Measurements from ENCODE around the gene HIP1.
"Not testable (repeated sequence)": the region's sequence is repeated elsewhere in the genome, so short reads cannot be mapped to it uniquely, and the experiment has no call there.

Gene HIP1

DNA sequence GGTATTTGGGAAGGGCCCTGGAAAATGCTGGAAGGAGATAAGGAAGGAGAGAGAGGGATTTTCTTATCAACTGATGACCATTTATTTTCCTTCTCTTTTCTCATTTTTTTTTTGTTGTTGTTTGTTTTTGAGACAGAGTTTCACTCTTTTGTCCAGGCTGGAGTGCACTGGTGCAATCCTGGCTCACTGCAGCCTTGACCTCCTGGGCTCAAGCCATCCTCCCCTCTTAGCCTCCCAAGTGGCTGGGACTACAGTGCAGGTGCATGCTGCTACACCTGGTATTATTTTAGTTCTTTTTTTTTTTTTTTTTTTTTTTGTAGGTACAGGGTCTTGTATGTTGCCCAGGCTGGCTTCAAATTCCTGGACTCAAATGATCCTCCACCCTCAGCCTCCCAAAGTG lies 52.2 kb downstream of the HIP1 start:
- no peak for DNase-seq (ENCODE audit: low read depth in 3 of 3)

DNA sequence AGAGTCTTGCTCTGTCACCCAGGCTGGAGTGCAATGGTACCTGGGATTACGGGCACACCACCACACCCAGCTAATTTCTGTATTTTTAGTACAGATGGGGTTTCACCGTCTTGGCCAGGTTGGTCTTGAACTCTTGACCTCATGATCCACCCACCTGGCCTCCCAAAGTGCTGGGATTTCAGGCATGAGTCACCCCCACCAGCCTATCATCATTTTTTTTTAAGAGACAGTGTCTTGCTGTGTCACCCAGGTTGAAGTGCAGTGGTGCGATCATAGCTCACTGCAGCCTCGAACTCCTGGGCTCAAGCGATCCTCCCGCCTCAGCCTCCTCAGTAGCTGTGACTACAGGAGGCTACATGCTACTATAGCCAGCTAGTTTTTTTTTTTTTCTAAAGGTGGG lies 56.7 kb downstream of the HIP1 start:
- not testable (repeated sequence) for DNase-seq (ENCODE audit: low read depth in 3 of 3)

DNA sequence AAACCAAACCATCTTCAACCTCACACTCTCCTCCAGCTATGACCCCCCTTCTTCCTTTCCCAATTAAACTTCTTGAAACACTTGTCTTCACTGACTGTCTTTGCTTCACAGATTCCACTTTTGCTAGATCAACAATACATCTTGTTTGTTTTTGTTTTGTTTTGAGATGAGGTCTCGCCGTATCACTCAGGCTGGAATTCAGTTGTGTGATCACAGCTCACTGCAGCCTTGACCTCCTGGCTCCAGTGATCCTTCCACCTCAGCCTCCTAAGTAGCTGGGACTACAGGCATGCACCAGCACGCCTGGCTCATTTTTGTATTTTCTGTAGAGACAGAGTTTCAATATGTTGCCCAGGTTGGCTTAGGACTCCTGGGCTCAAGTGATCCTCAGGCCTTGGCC lies 59.7 kb downstream of the HIP1 start:
- DNase-seq (ENCODE audit: low read depth in 3 of 3): no peak

DNA sequence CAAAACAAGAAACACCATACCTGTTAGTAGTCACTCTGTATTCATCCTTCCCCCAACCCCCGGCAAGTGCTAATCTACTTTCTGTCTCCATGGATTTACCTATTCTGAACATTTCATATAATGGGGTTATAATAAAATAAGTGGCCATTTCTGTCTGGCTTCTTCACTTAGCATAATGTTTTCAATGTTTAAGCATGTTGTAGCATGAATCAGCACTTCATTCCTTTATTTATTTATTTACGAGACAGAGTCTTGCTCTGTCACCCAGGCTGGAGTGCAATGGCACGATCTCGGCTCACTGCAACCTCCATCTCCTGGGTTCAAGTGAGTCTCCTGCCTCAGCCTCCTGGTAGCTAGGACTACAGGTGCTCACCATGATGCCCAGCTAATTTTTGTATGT lies 69.2 kb downstream of the HIP1 start:
- no peak for DNase-seq (ENCODE audit: low read depth in 3 of 3)

DNA sequence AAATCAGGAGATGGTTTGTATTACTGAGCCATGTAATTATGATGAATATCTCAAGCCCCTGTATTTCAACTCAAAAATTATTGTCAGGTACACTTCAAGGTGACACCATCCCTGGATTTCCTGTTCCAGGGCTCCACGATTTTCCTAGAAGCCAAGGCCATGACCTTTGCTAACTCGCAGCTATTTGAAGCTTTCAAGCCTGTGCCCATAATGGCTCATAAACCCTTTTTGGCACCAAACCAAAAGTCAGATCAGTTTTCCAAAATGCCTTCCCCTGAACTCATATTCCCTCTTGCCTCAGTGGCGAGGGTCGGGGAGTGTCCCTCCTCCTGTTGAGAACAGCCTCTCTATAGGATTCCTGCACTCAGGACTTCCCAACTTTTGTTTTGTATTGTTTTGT lies 70.8 kb downstream of the HIP1 start:
- DNase-seq (ENCODE audit: low read depth in 3 of 3): no peak

DNA sequence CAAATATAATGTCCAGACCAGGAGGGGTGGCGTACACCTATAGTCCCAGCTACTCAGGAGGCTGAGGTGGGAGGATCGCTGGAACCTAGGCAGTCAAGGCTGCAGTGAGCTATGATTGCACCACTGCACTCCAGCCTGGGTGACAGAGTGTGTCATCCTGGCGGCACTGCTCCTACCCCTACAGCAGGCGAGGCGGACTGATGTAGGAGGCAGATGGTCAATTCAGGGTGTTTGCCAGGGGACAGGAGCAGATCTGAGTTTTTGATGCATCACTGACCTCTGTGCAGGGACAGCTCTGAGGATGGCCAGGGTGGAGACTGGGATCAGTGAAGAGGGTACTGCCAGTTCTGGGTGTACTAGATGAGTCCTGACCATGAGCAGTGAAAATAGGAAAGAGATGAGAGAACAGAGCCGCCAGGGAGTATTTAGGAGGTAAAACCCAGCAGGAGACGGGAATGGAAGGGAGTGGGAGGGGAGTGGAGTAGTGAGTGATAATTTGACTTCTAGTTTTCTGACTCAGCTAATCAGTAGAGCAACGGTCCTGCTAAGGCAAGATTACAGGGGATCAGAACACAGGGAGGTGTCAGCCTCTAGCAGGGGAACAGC lies 75.3 kb downstream of the HIP1 start:
- DNase-seq (ENCODE audit: low read depth in 3 of 3): no peak

DNA sequence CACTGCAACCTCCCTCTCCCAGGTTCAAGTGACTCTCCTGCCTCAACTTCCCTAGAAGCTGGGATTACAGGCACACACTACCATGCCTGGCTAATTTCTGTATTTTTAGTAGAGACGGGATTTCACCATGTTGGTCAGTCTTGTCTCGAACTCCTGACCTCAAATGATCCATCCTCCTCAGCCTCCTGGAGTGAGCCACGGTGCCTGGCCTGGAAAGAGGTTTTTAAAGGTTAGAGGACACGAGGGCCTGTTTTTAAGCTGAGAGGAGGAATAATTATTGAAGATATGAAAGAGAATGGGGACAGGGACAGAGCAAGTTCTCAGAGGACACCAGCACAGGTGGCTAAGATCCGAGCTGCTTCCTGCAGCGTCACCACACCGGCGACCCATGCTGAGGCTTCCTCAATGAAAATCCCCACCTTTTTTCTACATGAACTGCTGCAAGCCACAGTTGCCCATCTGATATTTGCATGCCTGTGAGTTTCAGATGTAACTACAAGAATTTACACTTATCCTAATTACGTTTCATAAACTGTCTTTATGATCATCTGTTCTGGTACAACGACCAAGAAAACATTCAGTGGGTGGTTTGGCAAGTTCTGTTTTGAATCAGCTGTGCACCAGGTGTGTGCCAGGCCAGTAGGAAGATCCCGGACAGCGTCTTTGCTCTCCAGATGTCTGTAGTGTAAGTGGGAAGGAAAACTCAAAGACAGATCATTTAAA lies 76.0 kb downstream of the HIP1 start:
- DNase-seq (ENCODE audit: low read depth in 3 of 3): no peak

DNA sequence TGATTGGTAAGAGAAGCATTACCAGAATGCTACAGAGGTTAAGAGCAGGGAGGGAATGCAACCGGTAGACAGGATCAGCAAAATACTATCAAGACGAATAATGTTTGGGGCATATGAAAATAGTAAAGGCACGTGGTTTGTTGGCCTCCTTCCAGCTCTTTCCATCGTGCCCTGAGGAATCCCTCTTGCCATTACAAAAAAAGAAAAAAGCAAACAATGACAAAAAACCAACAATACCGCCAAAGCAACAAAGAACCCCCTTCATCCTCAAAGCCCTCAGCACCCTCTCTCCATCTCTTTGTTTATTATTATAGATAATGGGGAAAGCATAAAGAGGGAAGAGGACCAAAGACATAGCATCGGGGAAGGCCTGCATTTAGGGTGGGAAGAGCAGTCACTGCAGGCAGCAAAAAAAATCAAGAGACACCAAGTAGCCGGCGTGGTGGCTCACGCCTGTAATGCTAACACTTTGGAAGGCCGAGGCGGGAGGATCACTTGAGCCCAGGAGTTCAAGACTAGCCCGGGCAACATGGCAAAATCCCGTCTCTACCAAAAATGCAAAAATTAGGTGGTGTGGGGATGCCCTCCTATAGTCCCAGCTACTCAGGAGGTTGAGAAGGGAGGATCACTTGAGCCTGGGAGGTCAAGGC lies 78.0 kb downstream of the HIP1 start:
- no peak for DNase-seq (ENCODE audit: low read depth in 3 of 3)

DNA sequence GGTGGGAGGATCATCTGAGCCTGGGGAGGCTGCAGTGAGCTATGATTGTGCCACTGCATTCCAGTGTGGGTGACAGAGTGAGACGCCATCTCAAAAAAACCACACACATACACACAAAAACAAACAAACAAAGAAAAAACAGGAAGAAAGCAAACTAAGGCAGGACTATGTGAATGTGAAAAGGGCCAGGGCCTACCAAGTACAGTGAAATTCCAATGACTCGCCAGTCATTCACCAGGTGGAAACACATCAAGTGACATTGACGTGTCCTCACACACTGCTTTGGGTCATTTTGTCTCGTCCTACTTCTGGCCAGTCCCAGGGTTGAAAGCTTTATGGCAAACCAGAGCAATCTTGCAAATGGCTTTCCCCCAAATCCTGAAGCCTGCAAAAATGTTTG lies 79.9 kb downstream of the HIP1 start:
- DNase-seq (ENCODE audit: low read depth in 3 of 3): no peak

DNA sequence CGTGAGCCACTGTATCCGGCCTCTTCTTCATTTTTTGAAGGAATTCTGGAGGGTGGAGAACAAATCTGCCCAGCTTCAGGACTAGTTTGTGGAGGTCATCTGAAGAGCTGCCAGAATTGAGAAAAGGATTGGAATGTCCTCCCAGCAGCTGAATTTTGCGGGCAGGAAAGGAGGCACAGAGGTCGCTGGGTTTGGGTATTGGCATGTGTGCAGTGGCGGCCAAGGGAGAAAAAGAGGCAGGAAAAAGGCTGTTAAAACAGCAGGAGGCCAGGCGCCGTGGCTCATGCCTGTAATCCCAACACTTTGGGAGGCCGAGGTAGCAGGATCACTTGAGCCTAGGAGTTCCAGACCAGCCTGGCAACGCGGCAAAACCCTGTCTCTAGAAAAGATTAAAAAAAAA lies 80.4 kb downstream of the HIP1 start:
- DNase-seq (ENCODE audit: low read depth in 3 of 3): no peak

DNA sequence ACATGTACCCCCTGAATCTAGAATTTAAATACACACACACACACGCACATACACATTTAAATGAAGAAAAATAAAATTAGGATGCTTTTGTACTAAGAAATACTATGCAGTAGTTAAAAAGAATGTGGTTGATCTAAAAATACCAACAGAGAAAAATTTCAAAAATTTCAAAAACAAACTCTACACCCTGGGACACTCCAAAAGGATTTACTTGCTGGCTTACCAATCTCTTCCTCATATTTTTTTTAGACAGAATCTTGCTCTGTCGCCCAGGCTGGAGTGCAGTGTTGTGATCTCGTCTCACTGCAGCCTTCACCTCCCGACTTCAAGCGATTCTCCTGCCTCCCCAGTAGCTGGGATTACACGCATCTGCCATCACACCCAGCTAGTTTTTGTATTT lies 80.9 kb downstream of the HIP1 start:
- DNase-seq (ENCODE audit: low read depth in 3 of 3): no peak

DNA sequence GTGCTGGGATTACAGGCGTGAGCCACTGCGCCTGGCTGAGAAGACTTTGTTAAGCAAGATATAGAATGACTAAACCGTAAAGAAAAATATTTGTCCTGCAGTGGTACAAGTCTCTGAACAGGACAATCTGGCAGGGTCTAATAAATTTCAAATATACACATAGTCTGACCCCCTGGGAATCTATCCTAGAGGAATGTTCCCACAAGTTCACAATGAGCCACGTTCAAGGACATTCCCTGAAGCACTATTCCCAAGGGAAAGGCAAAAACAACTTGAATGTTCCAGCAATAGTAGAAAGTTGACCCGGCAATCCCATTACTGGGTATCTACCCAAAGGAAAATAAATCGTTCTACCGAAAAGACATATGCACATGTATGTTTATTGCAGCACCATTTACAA lies 82.0 kb downstream of the HIP1 start:
- no peak for DNase-seq (ENCODE audit: low read depth in 3 of 3)

DNA sequence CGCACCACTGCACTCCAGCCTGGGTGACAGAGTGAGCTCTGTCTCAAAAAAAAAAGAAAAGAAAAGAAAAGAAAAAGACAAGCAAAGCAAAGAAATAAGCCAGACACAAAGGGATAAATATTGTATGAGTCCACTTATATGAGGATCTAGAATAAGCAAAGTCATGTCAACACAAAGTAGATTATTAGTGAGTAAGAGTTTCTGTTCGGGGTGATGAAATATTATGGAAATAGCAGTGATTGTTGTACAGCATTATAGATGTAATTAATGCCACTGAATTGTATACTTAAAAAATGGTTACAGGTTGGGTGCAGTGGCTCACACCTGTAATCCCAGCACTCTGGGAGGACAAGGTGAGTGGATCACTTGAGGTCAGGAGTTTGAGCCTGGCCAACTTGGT lies 83.2 kb downstream of the HIP1 start:
- DNase-seq (ENCODE audit: low read depth in 3 of 3): no peak

DNA sequence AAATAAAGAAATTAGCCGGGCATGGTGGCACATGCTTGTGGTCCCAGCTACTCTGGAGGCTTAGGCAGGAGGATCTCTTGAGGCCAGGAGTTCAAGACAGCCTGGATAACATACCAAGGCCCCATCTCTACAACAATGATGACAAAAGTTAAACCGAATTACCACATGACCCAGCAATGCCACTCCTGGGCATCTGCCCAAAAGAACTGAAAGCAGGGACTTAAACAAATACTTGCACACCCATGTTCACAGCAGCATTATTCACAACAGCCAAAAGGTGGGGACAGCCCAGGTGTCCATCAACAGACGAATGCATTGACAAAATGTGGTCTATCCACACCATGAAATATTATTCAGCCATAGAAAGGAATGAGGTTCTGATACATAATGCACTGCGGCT lies 83.9 kb downstream of the HIP1 start:
- no peak for DNase-seq (ENCODE audit: low read depth in 3 of 3)

DNA sequence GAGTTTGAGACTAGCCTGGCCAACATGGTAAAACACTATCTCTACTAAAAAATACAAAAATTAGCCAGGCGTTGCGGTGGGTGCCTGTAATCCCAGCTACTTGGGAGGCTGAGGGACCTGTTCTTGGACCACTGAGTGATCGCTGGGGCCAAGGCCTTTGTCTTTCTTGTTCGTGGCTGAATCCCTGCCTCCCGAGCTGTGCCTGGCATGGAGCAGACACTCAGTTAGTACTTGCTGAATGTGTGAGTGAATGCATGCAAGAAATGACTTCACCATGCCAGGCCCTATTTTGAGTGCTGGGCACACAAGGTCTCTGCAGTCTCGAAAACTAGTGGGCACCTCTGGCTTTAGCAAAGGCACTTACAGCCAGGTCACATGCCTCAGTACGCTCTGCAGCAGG lies 85.1 kb downstream of the HIP1 start:
- DNase-seq (ENCODE audit: low read depth in 3 of 3): no peak

DNA sequence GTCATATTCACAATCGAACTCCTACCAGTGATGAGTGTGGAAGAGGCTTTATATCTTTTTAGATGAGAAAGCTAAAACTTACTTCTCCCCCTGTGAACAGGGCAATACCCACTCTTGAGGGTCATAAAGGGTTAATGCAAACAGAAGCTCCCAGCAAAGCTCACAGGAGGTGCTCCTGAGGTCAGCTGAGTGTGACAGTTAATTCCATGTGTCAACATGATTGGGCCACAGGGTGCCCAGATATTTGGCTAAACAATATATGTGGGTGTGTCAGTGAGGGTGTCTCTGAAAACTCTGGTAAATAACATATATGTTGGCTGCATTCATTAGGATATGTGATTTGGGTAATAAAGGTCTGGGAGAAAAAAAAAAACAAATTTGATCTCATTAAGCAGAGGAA lies 86.0 kb downstream of the HIP1 start:
- DNase-seq (ENCODE audit: low read depth in 3 of 3): no peak

DNA sequence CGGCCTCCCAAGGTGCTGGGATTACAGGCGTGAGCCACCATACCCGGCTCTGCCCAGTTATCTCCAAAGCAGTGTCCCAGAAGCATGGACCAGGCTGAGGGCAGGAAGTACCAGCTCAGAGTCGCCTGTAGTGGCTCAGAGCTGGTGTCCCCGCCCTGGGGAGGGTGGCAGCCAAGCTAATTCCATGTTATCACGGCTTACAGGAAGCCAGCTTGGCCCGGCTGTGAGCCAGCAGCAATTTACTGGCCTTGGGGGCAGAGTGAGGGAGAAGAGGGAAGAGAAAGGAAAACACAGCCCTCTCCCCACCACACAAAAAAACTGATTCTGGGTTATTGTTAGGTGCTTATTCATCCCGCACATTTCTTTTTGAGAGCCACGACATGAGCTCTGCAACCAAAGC lies 88.1 kb downstream of the HIP1 start:
- DNase-seq (ENCODE audit: low read depth in 3 of 3): no peak

DNA sequence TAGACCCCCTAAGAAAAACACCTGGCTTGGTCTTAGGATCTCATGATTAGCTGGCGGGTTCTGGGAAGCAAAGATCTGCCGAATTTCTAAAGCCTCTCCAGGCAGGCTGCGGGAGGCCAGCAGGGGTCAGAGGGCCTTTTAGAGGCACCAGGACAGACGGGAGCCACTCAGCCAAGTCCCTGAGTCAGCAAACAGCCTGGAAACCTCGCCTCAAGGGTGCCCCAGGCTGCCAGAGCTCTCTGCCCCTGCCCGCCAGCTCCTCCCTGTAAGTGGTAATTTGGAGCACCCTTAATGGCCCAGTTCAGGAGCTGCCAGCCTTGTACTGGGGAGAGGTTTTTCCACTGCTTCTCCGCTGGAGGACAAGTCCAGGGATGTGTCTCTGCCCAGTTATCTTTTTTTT lies 88.7 kb downstream of the HIP1 start:
- DNase-seq (ENCODE audit: low read depth in 3 of 3): no peak

DNA sequence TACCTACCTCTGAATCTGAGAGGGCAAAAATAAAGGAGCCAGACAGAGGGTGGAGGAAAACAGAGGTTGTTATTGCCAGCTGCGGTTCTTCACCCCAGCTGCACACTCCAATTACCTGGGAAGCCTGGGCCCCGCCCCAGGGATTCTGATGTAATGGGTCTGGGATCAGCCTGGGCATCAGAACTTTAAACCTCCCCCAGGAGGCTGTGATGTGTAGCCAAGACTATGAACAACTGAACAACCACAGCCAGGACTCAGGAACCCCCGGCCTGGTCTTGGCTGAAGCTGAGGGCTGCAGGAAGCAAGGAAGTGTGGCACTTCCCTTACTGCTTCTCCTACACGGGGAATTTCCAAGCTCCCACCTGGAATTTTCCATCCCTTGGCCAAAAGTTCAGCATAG lies 89.3 kb downstream of the HIP1 start:
- no peak for DNase-seq (ENCODE audit: low read depth in 3 of 3)

DNA sequence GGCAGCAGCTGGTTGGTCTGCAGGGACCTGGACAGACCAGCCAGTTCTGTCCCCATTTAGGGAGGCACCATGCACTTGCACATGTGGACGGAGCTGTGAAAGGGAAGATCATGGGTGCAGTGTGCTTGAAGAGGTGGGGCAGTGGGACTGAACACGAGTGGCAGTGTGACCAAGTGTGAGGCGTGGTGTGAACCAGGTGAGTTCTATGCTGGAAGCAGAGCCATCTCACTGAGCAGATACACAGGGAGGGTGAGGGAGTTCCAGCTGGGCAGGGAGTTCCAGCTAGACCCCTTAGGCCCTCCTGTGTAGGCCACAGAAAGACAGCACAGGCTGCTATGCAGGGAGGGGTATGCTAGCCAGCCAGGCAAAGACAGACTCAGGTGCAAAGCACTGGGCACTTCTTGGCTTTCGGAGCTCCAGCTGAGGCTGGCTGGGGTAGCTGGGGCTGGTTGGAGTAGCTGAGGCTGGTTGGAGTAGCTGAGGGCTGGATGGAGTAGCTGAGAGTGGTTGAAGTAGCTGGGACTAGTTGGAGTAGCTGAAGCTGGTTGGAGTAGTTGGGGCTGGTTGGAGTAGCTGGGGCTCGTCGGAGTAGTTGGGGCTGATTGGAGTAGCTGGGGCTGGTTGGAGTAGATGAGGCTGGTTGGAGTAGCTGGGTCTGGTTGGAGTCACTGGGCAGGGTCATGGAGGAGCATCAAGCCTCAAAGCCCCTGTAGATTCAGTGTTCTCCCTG lies 90.9 kb downstream of the HIP1 start:
- no peak for DNase-seq (ENCODE audit: low read depth in 3 of 3)

DNA sequence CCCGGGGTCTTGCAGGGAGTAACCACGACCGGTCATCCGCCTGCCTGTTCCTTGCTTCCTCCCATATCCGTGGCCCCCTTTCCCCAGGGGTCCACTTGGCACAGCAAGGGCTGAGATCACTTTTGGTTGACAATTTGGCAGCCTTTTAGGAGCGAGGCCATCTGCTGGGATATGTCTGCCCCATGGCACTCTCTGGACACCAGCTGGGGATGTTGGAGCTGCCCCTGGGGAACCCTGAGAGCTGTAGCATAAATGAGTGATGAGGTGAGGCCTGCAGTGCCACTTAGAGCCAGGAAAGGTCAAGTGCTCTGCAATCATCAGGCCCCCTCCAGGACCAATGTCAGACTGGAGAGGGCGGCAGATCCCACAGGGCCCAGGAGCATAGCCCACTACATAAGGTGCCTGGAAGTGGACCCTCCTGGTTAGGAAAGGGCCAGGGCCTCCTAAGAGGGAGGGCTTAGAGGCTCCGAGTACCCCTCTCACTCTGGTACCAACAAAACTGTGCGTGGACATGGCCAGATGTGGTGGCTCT lies 92.1 kb downstream of the HIP1 start:
- no peak for DNase-seq (ENCODE audit: low read depth in 3 of 3)

DNA sequence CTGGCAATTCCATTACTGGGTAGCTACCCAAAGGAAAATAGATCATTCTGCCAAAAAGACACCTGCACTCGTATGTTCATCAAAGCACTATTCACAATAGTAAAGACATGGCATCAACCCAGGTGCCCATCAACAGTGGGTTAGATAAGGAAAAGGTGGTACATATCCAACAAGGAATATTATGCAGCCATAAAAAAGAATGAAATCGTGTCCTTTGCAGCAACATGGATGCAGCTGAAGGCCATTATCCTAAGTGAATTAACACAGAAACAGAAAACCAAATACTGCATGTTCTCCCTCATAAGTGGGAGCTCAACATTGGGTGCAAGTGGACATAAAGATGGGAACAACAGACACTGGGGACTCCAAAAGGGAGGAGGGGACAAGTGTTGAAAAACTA lies 93.2 kb downstream of the HIP1 start:
- DNase-seq (ENCODE audit: low read depth in 3 of 3): no peak

DNA sequence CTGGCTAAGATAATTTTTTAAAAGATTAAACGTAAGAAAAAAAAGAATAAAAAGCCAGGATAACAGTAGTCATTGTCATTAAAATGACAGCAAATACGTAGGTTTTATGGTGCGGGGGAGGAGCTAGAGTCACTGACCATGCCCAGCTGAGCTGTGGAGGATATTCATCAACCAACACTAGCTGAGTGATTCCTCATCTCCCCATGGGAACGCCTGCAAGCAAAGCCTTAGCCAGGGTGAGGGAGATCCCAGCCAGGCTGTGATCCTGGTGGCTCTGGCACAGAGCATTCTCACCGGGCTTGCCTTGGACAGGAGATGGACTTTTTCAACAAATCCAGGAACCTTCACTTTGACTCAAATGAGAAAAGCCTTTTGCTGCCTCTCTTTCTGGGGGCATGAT lies 94.2 kb downstream of the HIP1 start:
- no peak for DNase-seq (ENCODE audit: low read depth in 3 of 3)
